Esophagus muscularis mucosa (tissue), 4 donors: ENCODE measurements around the gene AK6.

ENCODE experiments used
- CTCF ChIP-seq, 3 experiments: fragments of 200-600 bp in 2 of 3; fragments of 450-650 bp in 1 of 3; sonication (generic) in 2 of 3; IDR thresholded peaks; one replicate each; pipeline ENCODE4 v1.5.1; 2017 to 2019; ENCODE audit warnings: antibody characterized with exemption in 3 of 3, mild to moderate bottlenecking in 2 of 3, moderate library complexity in 1 of 3
- EP300 ChIP-seq: sonication (generic); formaldehyde crosslinking; IDR thresholded peaks from one replicate; pipeline ENCODE4 v1.6.1; 2017; ENCODE audit warnings: antibody characterized with exemption
- POLR2A ChIP-seq: fragments of 450-650 bp; IDR thresholded peaks from one replicate; pipeline ENCODE4 v1.6.1; 2017; ENCODE audit warnings: antibody characterized with exemption, moderate library complexity, mild to moderate bottlenecking, low read depth
- POLR2AphosphoS5 ChIP-seq, 2 donors: sonication (generic); formaldehyde crosslinking; IDR thresholded peaks; one replicate each; pipeline ENCODE4 v1.6.1; 2017; ENCODE audit warnings: antibody characterized with exemption in 2 of 2

DNA sequence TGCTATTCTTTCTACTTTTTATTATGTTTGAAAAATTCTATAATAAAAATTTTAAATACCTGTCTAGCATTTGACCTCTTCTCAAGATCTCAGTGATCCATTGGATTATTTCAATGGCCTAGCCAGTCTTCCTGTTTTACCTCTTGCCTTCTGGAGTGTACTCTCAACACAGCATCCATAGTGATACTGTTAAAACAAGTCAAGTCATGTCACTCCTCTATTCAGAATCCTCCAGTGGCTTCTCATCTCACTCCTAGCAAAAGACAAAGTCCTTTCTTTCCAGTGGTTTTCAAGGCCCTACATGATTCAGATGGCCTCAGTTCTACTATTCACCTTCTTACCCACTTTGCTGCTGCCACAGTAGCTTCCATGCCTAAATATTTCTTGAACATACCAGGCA is 47.4 kb upstream of the AK6 start:
- no peak for TF ChIP-seq POLR2A
- no peak for TF ChIP-seq CTCF (IDR thresholded peaks at IDR 0.05)
- TF ChIP-seq EP300, result no peak
- TF ChIP-seq POLR2AphosphoS5 (IDR thresholded peaks at IDR 0.05), result no peak
